ENCODE measurements around the gene PSMB5. TPM values are rescaled to one million over a fixed set of nuclear protein-coding genes. Genes with fewer than 3 reads are reported as not detected.

Gene PSMB5
- total and polyA plus RNA-seq, 9 of the 15 experiments (the other 6 are each of a cell fraction or from before 2014, with no cell fraction given) = 198 to 1,870 (median 269) TPM

DNA sequence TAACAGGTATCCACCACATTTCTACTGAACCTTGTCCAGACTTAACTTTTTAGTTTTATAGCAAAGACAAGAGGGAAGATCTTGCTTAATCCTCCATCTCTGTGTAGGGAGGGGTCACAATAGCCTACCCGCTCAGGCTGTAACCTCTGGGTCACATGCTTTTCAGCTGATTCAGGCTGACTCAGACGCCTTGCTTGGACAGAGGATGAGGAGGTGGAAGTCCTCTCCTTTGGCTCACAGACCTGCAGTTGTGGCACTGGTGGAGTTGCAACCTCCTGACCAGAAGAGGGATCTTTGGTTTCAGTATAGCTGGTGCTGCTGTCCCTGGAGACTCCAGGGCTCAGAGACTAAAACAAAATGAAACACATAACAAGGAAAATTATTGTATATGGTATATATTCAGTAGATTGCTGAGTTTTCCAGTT, 44.0 kb upstream of the PSMB5 start (continued):
- TF ChIP-seq, protein P1, sequence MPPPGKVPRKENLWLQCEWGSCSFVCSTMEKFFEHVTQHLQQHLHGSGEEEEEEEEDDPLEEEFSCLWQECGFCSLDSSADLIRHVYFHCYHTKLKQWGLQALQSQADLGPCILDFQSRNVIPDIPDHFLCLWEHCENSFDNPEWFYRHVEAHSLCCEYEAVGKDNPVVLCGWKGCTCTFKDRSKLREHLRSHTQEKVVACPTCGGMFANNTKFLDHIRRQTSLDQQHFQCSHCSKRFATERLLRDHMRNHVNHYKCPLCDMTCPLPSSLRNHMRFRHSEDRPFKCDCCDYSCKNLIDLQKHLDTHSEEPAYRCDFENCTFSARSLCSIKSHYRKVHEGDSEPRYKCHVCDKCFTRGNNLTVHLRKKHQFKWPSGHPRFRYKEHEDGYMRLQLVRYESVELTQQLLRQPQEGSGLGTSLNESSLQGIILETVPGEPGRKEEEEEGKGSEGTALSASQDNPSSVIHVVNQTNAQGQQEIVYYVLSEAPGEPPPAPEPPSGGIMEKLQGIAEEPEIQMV (tag; conservative IDR thresholded peaks at IDR 0.05; ENCODE audit: low read depth) = no peak
- TF ChIP-seq, protein P2, sequence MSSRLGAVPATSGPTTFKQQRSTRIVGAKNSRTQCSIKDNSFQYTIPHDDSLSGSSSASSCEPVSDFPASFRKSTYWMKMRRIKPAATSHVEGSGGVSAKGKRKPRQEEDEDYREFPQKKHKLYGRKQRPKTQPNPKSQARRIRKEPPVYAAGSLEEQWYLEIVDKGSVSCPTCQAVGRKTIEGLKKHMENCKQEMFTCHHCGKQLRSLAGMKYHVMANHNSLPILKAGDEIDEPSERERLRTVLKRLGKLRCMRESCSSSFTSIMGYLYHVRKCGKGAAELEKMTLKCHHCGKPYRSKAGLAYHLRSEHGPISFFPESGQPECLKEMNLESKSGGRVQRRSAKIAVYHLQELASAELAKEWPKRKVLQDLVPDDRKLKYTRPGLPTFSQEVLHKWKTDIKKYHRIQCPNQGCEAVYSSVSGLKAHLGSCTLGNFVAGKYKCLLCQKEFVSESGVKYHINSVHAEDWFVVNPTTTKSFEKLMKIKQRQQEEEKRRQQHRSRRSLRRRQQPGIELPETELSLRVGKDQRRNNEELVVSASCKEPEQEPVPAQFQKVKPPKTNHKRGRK (tag; IDR thresholded peaks at IDR 0.05) = no peak
- TF ChIP-seq NUFIP1 (IDR thresholded peaks at IDR 0.05; ENCODE audit: partially characterized antibody) (no peak), ESRRB (CRISPR knock-in tag; IDR thresholded peaks at IDR 0.05; ENCODE audit: borderline replicate concordance) (no peak), MTA3 (IDR thresholded peaks at IDR 0.05; ENCODE audit: borderline replicate concordance) (peak; percentile 55; the same call in 1 of the 2 replicates), ZSCAN29 (IDR thresholded peaks at IDR 0.05) (no peak), ZNF778 (CRISPR knock-in tag; IDR thresholded peaks at IDR 0.05) (no peak), ZNF121 (CRISPR knock-in tag; conservative IDR thresholded peaks at IDR 0.05) (no peak), CBFA2T2 (conservative IDR thresholded peaks at IDR 0.05) (peak; percentile 37; the same call in 1 of the 2 replicates), ZNF212 (CRISPR knock-in tag; IDR thresholded peaks at IDR 0.05) (no peak), ZZZ3 (IDR thresholded peaks at IDR 0.05) (no peak), ZNF717 (CRISPR knock-in tag; IDR thresholded peaks at IDR 0.05) (no peak)
- TF ChIP-seq, protein P3, sequence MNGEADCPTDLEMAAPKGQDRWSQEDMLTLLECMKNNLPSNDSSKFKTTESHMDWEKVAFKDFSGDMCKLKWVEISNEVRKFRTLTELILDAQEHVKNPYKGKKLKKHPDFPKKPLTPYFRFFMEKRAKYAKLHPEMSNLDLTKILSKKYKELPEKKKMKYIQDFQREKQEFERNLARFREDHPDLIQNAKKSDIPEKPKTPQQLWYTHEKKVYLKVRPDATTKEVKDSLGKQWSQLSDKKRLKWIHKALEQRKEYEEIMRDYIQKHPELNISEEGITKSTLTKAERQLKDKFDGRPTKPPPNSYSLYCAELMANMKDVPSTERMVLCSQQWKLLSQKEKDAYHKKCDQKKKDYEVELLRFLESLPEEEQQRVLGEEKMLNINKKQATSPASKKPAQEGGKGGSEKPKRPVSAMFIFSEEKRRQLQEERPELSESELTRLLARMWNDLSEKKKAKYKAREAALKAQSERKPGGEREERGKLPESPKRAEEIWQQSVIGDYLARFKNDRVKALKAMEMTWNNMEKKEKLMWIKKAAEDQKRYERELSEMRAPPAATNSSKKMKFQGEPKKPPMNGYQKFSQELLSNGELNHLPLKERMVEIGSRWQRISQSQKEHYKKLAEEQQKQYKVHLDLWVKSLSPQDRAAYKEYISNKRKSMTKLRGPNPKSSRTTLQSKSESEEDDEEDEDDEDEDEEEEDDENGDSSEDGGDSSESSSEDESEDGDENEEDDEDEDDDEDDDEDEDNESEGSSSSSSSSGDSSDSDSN (IDR thresholded peaks at IDR 0.05; ENCODE audit: borderline replicate concordance in 1 of 2, low read depth in 2 of 2, low read length in 2 of 2) = peak in 1 of 2 experiments; percentile 71; a peak in 1 of 4 replicates
- TF ChIP-seq, protein P4, sequence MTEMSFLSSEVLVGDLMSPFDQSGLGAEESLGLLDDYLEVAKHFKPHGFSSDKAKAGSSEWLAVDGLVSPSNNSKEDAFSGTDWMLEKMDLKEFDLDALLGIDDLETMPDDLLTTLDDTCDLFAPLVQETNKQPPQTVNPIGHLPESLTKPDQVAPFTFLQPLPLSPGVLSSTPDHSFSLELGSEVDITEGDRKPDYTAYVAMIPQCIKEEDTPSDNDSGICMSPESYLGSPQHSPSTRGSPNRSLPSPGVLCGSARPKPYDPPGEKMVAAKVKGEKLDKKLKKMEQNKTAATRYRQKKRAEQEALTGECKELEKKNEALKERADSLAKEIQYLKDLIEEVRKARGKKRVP (CRISPR knock-in tag; IDR thresholded peaks at IDR 0.05) = no peak
- TF ChIP-seq, protein P5, sequence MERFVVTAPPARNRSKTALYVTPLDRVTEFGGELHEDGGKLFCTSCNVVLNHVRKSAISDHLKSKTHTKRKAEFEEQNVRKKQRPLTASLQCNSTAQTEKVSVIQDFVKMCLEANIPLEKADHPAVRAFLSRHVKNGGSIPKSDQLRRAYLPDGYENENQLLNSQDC (CRISPR knock-in tag; IDR thresholded peaks at IDR 0.05) = no peak
- TF ChIP-seq, protein P6, sequence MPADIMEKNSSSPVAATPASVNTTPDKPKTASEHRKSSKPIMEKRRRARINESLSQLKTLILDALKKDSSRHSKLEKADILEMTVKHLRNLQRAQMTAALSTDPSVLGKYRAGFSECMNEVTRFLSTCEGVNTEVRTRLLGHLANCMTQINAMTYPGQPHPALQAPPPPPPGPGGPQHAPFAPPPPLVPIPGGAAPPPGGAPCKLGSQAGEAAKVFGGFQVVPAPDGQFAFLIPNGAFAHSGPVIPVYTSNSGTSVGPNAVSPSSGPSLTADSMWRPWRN (IDR thresholded peaks at IDR 0.05; ENCODE audit: low read depth) = no peak
- TF ChIP-seq, protein P7, sequence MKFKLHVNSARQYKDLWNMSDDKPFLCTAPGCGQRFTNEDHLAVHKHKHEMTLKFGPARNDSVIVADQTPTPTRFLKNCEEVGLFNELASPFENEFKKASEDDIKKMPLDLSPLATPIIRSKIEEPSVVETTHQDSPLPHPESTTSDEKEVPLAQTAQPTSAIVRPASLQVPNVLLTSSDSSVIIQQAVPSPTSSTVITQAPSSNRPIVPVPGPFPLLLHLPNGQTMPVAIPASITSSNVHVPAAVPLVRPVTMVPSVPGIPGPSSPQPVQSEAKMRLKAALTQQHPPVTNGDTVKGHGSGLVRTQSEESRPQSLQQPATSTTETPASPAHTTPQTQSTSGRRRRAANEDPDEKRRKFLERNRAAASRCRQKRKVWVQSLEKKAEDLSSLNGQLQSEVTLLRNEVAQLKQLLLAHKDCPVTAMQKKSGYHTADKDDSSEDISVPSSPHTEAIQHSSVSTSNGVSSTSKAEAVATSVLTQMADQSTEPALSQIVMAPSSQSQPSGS (CRISPR knock-in tag; IDR thresholded peaks at IDR 0.05) = no peak
- TF ChIP-seq, protein P8, sequence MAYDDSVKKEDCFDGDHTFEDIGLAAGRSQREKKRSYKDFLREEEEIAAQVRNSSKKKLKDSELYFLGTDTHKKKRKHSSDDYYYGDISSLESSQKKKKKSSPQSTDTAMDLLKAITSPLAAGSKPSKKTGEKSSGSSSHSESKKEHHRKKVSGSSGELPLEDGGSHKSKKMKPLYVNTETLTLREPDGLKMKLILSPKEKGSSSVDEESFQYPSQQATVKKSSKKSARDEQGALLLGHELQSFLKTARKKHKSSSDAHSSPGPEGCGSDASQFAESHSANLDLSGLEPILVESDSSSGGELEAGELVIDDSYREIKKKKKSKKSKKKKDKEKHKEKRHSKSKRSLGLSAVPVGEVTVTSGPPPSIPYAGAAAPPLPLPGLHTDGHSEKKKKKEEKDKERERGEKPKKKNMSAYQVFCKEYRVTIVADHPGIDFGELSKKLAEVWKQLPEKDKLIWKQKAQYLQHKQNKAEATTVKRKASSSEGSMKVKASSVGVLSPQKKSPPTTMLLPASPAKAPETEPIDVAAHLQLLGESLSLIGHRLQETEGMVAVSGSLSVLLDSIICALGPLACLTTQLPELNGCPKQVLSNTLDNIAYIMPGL (CRISPR knock-in tag; IDR thresholded peaks at IDR 0.05) = no peak
